Suprapubic skin (tissue), 4 donors: ENCODE measurements around the gene PTPRD.

Experiments used
- CTCF ChIP-seq, 2 donors: fragments of 200-600 bp in 1 of 2; fragments of 450-650 bp in 1 of 2; sonication (generic) in 1 of 2; IDR thresholded peaks; one replicate each; pipeline ENCODE4 v1.5.1; 2016 to 2019; ENCODE audit warnings: antibody characterized with exemption in 2 of 2, mild to moderate bottlenecking in 1 of 2, moderate library complexity in 1 of 2
- POLR2A ChIP-seq, 2 donors: fragments of 450-650 bp; IDR thresholded peaks; one replicate each; pipeline ENCODE4 v1.6.1; 2017; ENCODE audit warnings: antibody characterized with exemption in 2 of 2, mild to moderate bottlenecking in 2 of 2, moderate library complexity in 2 of 2
- POLR2AphosphoS5 ChIP-seq, 3 donors: sonication (generic); formaldehyde crosslinking; IDR thresholded peaks; one replicate each; pipeline ENCODE4 v1.6.1; 2017; ENCODE audit warnings: antibody characterized with exemption in 3 of 3

GRCh38 chr9:9521033-9521779 lies 1091.6 kb downstream of the PTPRD start:
- TF ChIP-seq CTCF (IDR thresholded peaks at IDR 0.05) (no peak), POLR2A (IDR thresholded peaks at IDR 0.05) (no peak), POLR2AphosphoS5 (IDR thresholded peaks at IDR 0.05) (no peak)
